ENCODE measurements around the gene CEACAM7. TPM values are rescaled to one million over a fixed set of nuclear protein-coding genes. Genes with fewer than 3 reads are reported as not detected.
"Not testable (repeated sequence)": the region's sequence is repeated elsewhere in the genome, so short reads cannot be mapped to it uniquely, and the experiment has no call there.

The CEACAM7 gene
- total and polyA plus RNA-seq, 10 donors = 0.13 TPM; not detected in 9

GRCh38 chr19:41657157-41657556 is 30.9 kb downstream of the CEACAM7 start:
- Histone ChIP-seq H3K27me3 (replicated peaks in 1 of 7) (peaks cover 0 to 71% (median 9%) of the 10 kb centered on the region in 7 donors), H3K4me1 (no peaks in the 10 kb centered on the region), H3K36me3 (no peaks in the 10 kb centered on the region), H3K9me3 (peaks cover 0 to 20% (median 10%) of the 10 kb centered on the region in 8 donors), H3K27ac (no peak overlapping the region), H3K4me3 (no peak overlapping the region)
- no peak for DNase-seq
- WGBS, 5 donors = 33 to 41% (median 40%) methylated on average over 2 of the region's 2 CpGs
- TF ChIP-seq CTCF (IDR thresholded peaks at IDR 0.05 in 8 of 11, conservative IDR thresholded peaks at IDR 0.05 in 3 of 11) (no peak), POLR2A (IDR thresholded peaks at IDR 0.05) (no peak), POLR2AphosphoS5 (IDR thresholded peaks at IDR 0.05) (no peak)
- intact Hi-C loops (cut with DNase I; ENCODE audit: low total_unique reads) = no loop called here

- H3K27me3 ChIP-seq (replicated peaks in 1 of 7) = peaks cover 0 to 76% (median 9%) of the 10 kb centered on the region in 7 donors
- WGBS, 5 donors = 53 to 80% (median 62%) methylated on average over 1 to 2 of the region's 2 CpGs
These were observed 31.3 kb downstream of the CEACAM7 start for GRCh38 chr19:41656756-41657155.

GRCh38 chr19:41652250-41652649 is 35.8 kb downstream of the CEACAM7 start:
- Histone ChIP-seq H3K36me3 (no peaks in the 10 kb centered on the region), H3K4me1 (no peaks in the 10 kb centered on the region), H3K27me3 (replicated peaks in 1 of 7) (peaks cover 0 to 86% (median 9%) of the 10 kb centered on the region in 7 donors), H3K27ac (no peak overlapping the region), H3K9me3 (peaks cover 0 to 20% (median 10%) of the 10 kb centered on the region in 8 donors), H3K4me3 (no peak overlapping the region)
- no peak for TF ChIP-seq POLR2AphosphoS5 (IDR thresholded peaks at IDR 0.05)
- WGBS, 5 donors = 69 to 81% (median 72%) methylated on average over 5 of the region's 5 CpGs
- DNase-seq = no peak
- intact Hi-C loops (cut with DNase I; ENCODE audit: low total_unique reads) = no loop called here

More at GRCh38 chr19:41656756-41657155, 31.3 kb downstream of the CEACAM7 start:
- peaks cover 0 to 20% (median 10%) of the 10 kb centered on the region in 8 donors for H3K9me3 ChIP-seq
- H3K27ac ChIP-seq; intact Hi-C loops (cut with DNase I; ENCODE audit: low total_unique reads); H3K36me3 ChIP-seq; H3K4me3 ChIP-seq; H3K4me1 ChIP-seq; DNase-seq: not testable (repeated sequence)

- intact Hi-C loops (cut with DNase I; ENCODE audit: low total_unique reads) = no loop called here
- no peak overlapping the region for H3K4me3 ChIP-seq
These were observed 38.2 kb downstream of the CEACAM7 start for GRCh38 chr19:41649827-41650226.

More at GRCh38 chr19:41649827-41650226, 38.2 kb downstream of the CEACAM7 start:
- H3K9me3 ChIP-seq = peaks cover 0 to 20% (median 10%) of the 10 kb centered on the region in 8 donors
- 55 to 81% (median 67%) methylated on average over 3 of the region's 3 CpGs for WGBS, 5 donors
- TF ChIP-seq CTCF (IDR thresholded peaks at IDR 0.05 in 8 of 11, conservative IDR thresholded peaks at IDR 0.05 in 3 of 11) = no peak
- no peak for TF ChIP-seq POLR2A (IDR thresholded peaks at IDR 0.05)
- no peaks in the 10 kb centered on the region for H3K36me3 ChIP-seq
- no peak overlapping the region for H3K27ac ChIP-seq
- DNase-seq = no peak
- no peaks in the 10 kb centered on the region for H3K4me1 ChIP-seq
- peaks cover 0 to 72% (median 4%) of the 10 kb centered on the region in 7 donors for H3K27me3 ChIP-seq (replicated peaks in 1 of 7)
